EH (cell line): ENCODE results near the gene ARHGAP26.
"Not testable (repeated sequence)": the region's sequence is repeated elsewhere in the genome, so short reads cannot be mapped to it uniquely, and the experiment has no call there.

ENCODE experiments used
- DNase-seq: peaks from one replicate; pipeline ENCODE4 v3.0.0-alpha.2; 2015; ENCODE audit warnings: low read depth

Gene ARHGAP26

DNA sequence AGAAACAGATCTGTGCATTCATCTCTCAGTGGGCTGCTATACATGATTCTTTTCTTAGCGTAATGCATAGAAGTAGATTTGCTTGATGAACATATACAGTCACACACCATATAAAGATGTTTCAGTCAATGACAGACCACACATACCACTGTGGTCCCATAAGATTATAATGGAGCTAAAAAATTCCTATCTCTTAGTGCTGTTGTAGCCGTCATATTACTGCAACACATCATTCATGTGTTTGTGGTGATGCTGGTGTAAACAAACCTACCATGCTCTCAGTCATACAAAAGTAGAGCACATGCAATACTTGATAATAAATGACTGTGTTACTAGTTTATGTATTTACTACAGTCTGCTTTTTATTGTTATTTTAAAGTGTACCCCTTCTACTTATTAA, 214.3 kb downstream of the ARHGAP26 start:
- no peak for DNase-seq

DNA sequence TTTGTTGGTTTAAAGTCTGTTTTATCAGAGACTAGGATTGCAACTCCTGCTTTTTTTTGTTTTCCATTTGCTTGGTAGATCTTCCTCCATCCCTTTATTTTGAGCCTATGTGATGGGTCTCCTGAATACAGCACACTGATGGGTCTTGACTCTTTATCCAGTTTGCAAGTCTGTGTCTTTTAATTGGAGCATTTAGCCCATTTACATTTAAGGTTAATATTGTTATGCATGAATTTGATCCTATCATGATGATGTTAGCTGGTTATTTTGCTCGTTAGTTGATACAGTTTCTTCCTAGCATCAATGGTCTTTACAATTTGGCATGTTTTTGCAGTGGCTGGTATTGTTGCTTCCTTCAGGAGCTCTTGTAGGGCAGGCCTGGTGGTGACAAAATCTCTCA, 219.1 kb downstream of the ARHGAP26 start:
- DNase-seq, result not testable (repeated sequence)

DNA sequence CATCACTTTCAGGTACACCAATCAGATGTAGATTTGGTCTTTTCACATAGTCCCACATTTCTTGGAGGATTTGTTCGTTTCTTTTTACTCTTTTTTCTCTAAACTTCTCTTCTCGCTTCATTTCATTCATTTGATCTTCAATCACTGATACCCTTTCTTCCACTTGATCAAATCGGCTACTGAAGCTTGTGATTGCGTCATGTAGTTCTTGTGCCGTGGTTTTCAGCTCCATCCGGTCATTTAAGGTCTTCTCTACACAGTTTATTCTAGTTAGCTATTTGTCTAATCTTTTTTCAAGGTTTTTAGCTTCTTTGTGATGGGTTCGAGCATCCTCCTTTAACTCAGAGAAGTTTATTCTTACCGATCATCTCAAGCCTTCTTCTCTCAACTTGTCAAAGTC, 219.9 kb downstream of the ARHGAP26 start:
- not testable (repeated sequence) for DNase-seq

DNA sequence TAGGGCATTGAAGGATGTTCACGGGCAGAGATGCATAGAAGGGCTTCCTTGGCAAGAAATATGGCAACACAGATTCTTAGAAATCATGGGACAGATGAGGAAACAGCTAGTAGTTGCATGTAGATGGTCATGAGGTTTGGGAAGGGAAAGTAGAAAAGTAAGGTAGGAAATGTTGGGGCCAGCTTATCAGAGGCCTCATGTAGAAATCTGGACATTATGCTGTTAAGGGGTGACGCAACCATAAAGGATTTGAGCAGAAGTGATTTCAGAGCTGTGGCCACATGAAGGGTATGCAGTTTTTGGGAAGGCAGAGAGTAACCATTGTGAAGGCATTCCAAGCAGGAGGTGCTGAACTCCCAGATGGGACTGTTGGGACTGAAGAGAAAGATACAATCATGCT, 224.0 kb downstream of the ARHGAP26 start:
- DNase-seq, result no peak

DNA sequence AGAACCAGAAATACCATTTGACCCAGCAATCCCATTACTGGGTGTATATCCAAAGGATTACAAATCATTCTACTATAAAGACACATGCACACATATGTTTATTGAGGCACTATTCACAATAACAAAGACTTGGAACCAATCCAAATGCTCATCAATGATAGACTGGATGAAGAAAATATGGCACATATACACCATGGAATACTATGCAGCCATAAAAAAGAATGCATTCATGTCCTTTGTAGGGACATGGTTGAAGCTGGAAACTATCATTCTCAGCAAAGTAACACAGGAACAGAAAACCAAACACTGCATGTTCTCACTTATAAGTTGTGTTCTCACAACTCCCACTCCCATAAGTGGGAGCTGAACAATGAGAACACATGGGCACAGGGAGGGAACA, 225.4 kb downstream of the ARHGAP26 start:
- DNase-seq, result not testable (repeated sequence)

DNA sequence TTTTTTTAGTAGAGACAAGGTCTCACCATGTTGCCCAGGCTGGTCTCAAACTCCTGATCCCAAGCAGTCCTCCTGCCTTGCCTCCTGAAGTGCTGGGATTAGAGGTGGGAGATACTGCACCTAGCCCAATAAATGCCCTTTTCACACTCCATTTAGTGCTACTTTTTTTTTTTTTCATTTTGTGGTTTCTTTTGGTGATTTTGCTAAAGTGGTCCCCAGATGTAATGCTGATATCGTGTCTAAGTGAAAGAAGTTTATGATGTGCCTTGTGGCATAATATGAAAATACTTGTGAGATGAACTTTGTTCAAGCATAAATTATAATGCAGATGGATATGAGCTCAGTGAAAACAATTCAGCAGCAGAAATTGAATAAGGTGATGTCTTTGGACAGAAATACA, 227.4 kb downstream of the ARHGAP26 start:
- DNase-seq, result no peak

DNA sequence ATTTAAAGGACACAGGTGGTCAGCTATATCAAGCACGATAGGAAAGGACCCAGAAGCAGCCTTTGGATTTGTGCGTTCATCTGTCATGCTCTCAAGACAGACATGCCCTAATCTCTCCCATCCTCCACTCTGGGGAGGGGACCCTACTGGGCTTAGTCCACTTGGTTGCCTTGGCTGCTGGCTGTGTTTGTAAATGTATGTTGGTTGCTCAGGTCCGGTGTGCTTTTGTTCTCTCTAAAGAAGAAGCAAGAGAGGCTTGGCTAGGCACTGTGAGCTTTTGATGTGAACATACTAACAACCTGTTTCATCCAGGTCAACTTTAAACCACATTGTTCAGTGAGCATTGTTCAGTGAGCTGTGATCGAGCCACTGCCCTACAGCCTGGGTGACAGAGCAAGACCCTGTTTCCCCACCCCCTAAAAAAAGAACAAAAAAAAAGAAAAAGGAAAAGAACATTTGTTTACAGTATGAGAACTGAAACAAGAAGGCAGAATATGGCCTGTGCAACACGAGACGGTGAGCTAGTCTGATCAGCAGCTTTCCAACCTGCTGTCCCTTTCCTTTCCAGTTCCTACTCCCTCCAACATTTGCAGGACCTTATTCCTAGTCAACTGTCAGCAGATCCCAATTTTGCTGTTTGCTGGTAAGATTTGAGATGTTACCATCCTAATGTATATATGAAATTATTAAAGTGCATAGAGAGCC, 228.3 kb downstream of the ARHGAP26 start:
- no peak for DNase-seq

DNA sequence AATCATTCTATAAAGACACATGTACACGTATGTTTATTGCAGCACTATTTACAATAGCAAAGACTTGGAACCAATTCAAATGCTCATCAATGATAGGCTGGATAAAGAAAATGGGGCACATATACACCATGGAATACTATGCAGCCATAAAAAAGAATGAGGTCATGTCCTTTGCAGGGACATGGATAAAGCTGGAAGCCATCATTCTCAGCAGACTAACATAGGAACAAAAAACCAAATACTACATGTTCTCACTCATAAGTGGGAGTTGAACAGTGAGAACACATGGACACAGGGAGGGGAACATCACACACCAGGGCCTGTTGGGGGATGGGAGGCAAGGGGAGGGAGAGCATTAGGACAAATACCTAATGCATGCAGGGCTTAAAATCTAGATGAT, 230.4 kb downstream of the ARHGAP26 start:
- not testable (repeated sequence) for DNase-seq

DNA sequence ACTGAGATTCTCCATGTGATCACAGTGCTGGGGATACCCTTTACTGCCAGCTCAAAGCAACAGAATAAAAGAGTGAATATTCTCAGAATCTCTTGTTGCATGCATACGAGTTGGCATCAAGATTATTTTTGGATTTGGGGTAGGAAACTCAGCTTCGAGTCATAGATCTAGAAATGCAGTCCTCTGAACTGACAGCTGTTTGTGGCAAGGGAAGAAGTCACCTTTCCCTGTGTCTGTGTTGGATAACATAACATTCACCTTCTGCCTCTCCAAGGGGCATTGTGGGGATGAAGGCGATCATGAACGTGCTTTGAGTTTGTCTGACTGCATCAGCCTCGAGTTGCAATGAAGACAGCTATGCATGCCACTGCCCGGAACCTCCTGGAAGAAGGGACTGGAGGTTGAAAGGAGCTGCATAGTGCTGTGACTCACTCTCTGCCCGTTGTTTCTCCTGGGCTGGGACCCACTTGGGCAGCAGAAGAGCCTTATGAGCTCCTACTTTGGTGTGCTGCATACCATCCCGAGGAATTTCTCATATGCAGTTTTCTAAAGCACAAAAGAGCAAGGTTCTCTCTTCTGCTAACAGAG, 231.7 kb downstream of the ARHGAP26 start:
- peak; percentile 83 for DNase-seq

DNA sequence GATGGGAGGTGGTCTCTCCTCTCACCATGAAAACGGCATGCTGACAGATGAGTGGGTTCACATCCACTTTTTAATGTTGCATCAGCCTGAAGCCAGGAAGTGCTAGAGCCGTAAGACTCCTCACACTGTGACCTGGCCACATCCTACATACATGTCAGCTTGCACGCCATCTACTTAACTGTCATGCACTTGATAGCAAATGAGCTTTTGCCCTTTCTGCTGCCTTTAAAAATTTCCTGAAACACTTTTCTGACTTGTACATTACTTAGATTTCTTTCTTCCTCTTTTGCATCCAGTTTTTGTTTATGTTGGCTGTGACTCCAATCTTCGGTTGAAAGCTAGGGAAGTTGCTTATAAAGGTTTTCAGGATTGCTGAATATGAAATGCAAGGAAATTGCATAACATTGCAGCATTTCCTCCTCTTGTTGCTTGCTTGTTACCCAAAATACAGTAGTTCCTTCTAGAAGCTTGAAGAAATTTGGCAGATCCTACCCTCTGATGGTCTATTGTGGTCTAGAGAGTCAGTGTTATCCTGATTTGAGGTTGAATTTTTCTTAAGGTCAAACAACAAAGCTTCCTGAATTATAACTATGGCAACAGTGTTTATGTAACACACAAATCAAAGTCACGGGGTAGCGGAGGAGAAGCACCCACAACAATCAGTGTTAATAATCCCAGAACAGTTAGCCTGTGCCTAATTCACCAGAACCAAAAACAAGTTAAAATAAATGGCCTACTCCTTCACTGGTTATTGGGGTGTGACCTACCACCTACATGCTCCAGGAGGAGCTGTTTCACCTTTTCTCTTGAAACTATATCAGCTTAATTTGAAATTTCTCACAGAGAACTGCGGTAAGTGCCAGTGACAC, 232.5 kb downstream of the ARHGAP26 start:
- peak; percentile 91 for DNase-seq

DNA sequence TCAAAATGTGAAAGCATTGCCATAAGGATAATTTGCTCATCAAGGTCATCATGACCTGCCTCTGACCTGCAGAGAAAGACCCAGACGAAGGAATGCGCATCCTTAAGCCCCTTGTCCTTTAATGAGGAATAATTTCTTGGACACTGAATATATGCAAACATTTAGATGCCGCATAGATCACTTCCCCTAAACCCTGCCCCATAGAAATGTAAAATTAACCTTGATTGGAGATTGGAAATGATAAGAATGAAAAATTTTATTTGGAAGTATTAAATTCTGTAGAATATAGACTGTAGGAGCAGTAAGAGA, 233.1 kb downstream of the ARHGAP26 start:
- no peak for DNase-seq

DNA sequence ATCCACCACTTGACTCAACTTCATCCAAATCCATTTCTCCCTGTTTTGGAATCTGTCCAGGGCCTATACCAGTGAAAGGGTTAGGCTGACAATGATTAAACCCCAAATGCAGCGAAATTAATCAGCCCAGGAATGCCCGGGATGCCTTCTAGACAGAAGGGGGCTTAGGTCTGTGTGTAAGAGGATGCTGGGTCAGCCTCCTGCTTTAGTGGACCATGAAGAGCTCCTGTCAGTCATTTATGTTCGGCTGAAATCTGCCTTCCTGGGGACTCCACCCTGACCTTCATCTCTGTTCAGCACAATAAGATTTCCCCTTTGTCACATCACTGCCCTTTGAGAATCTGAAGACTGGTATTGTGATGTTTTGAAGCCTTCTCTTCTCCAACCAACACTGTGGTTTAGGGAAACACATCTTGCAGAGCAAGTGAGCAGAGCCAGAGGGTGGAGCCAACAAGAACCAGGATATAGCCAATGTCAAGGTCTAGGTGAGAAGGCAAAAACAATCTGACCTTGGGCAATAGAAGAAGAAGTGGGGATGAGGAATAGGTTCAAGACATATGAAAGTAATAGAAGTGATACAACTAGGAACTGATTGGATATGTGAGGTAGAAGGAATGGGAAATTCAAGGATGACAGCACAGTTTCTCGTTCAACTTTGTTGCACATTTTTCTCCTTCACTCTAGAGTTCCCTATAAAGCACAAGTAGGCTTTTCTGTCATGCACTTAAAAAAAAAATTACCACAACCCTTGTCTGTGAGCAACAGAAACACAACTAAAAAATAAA, 234.4 kb downstream of the ARHGAP26 start:
- no peak for DNase-seq

DNA sequence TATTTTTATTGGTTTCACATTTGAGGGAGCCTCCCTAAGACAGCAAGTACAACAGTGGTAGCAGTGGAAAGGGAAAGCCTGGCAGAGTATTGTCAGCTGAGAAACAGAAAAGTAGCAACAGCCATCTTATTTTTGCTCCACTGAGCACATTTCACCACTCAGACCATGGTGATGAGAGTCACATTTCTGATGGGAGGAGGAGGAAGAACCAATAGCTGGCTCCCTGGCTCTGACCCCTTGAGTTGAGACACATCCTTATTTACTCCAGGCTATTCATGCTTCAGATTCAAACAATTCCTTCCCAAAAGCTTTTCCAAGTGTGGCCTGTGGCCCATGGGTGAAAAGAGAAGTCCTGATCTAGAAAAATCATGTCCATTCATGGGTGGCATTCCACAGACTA, 236.3 kb downstream of the ARHGAP26 start:
- peak; percentile 27 for DNase-seq

DNA sequence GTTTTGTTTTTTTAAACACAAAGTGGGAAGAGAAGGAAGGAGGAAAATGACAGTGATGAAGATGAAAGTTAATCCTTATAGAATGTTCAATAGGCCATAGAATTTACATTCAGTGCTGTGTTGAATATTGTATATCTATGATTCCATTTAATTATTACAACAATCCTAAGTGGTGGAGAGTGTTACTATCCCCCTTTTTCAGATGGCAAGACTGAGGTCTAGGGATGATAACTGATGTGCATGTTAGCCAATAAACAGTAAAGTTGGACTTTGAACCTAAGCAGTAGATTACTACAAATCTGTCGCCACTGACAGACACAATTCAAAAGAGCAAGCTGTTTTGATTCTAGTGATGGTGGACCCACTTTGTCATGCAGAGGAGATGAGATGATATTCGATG, 237.9 kb downstream of the ARHGAP26 start:
- DNase-seq, result no peak

DNA sequence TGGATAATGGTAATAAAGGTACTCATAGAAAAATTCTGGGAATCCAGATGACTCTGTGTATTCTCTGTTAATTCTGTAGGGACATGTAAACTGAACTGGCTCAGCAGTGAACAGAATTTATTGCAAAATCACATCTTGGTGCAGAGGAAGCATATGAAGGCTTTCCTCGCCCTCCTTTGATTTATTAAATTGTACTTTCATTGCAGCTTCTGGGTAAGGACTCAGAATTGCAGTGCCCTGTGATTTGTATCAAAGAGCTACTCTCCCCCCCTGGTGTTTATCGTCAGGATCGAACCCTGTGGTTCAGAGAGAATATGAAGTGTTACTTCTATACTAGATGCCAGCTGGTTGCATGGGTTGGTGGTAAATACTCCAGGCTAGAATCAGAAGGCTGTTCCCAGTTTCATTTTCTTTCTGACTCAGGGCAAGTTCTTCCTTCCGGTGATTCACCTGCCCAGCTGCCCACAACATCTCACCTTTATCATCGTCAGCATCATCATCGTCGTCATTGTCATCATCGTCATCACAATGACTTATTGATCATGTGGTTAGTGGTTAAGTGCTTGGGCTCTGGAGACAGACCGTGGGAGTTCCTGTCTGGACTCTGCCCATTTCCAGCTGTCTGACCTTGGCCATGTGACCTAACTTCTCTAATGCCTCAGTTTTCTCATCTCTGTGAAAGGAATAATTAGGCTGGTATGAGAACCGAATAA, 238.8 kb downstream of the ARHGAP26 start:
- peak; percentile 83 for DNase-seq

DNA sequence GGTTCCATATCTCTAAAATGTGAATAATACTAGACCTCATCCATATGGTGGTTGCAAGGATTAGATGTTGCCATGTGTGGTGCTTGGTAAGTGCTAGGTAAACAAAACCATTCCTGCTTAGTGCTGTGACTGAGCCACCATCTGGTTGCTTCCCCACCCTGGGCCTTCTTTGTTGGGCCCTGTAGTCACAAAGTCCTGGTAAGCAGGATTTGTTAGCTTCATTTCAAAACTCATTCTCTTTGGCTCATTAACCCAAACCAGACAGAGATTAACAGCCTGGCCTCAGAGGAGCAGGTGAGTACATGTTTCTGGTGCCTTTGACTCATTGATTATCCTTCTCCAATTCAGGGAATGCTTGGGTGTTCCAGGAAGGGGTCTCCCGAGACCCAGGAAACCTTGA, 240.2 kb downstream of the ARHGAP26 start:
- DNase-seq, result no peak

DNA sequence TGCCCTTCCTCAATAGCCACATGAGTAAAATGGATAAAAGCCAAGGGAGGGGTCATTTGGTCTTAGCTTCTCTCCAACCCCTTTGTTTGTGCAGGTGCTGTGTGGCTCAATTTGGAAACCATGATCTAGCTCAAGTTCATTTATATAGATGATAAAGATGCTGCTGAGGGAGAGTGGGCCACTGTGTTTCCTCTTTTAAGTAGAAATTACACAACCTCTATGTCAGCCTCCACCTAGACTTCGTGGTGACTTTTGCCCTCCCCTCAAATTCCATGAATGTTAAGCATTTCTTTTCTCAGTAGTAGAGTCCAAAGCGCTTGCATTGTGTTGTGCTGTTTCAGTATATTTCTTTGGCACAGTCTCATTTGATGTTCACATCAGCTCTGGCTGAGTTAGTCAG, 241.4 kb downstream of the ARHGAP26 start:
- DNase-seq, result peak; percentile 54

DNA sequence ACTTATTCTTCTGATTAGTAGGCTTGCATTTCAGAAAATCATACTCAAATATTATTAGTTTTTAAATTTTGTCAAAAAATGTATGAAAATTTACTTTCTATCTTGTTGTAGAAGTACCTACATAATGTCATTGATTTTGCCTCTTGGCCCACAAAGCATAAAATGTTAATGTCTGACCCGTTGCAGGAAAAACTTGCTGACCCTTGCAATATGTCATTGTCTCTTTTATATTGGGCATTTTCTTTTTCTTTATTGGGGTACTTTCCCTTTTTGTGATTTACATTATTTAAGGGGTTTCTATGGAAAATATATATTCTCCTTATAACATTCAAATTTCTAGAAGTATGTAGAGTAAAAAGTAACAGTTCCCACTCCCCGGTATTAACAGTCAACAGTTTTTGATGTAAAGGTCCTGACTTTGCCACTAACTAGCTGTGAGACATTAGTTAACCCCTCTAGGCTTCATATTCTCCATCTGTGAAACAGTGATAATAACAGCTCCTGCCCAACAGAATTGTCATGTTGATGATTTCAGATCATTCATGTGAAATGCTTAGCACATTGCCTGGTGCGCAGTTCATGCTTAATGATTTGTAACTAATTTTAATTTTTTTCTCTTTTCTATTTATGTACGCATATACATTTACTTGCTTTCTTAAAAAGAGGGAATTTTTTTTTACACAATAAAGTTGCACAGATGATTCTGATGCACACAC, 243.2 kb downstream of the ARHGAP26 start:
- DNase-seq, result no peak

DNA sequence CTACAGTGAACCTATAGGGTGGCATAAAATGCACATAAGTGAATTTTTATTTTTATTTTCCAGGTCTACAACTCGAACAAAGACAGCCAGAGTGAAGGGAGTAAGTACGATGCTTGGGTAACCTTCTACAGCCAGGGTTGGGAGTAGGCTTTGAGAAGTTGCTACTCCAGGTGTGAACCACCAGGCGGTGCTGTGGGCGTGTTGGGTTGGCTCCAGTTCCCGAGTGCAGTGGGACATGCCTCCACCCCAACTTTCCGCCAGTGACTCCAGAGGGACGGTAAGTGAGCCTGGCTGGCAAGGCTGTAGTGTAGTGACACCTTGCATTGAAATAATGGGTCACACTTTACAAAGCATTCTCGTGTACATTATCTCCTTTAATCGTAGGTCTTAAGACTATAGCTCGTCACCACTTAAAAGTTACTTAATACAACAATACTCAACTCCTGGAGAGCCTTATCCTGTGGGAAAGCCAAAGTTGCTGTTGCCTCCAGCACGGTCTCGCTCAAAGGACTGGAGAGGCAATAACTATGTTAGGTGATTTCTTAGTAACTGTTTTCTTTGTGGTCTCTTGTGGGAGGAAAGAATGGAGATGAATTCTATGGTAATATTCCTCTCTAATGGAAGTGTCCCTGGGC, 244.0 kb downstream of the ARHGAP26 start:
- peak; percentile 12 for DNase-seq

DNA sequence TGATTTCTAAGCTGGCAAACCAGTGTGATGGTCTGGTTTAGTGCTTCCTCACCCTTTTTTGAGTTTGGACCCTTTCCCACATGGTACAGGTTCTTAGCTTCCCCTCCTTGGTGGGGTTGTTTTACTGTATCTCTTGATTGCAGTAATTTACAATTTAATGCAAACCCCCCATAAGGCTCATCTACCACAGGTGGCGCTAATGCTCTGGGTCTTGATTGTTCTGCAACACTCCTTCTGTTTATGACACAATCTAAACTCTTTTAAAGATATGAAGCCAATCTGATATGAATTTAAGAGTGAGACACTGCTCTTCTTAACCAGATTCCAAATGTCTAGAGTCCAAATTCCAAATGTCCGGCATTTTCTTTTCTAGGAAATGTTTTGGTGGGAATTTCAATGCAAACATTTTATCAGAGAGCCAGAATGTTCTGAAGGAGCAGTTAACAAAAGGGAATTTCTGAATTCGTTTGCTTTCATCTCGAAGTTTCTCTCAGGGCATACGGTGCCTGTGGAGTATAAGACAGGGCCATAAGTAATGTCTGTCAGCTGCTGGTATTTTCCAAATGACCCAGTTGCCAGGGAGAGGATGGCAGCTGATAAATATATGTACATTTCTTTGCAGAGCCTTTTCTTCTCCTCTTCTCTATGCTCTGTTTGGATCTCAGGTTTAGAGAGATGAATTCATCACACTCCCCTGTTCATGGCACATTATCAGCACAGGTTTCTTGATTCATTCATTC, 246.8 kb downstream of the ARHGAP26 start:
- DNase-seq, result peak; percentile 60
